Measurements from ENCODE around the gene NOP53. TPM values are rescaled to one million over a fixed set of nuclear protein-coding genes. Genes with fewer than 3 reads are reported as not detected.
A peak's percentile ranks its signal among the peaks of the same experiment; 100 is the strongest.

Gene NOP53
- total and polyA plus RNA-seq, 4 donors = 146 to 498 (median 193) TPM

DNA sequence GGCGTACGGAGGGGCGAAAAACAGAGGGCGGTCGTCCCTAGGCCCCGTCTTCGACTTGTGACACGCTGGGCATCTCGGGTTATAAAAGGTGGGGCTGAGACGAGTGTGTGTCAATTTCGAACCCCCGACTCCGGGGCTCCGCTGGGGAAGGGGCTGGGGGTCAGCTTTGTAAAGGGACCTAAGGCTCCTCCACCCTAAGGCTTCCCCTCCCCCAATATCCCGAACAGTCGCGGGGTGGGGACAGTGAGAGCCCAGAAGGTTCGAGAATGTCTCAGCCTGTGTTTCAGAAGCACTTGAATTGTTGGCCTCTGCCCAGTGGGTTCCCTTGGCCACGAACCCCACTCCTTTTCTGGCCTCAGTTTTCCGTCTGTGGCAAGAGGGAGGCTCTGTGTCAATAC is 33.6 kb downstream of the NOP53 start:
- WGBS, 2 donors = 1 to 2% methylated on average over 19 to 20 of the region's 20 CpGs
- Histone ChIP-seq H3K4me1 (ENCODE audit: control insufficient read depth in 5 of 5, insufficient read depth in 5 of 5, low read length in 5 of 5) (peaks cover 0 to 19% (median 5%) of the 10 kb centered on the region in 5 donors), H3K9ac (ENCODE audit: insufficient read depth in 1 of 2, low read length in 2 of 2) (peak overlapping the region in 1 of 2 donors; percentile 79), H3K27me3 (ENCODE audit: control insufficient read depth in 3 of 3, insufficient read depth in 3 of 3, low read length in 2 of 3) (no peaks in the 10 kb centered on the region), H3K9me3 (ENCODE audit: control insufficient read depth in 4 of 4, insufficient read depth in 3 of 4, low read length in 3 of 4) (no peaks in the 10 kb centered on the region), H3K4me3 (peak overlapping the region; percentile 64), H3K36me3 (ENCODE audit: control insufficient read depth in 4 of 4, insufficient read depth in 4 of 4, low read length in 4 of 4) (peaks cover 0 to 23% (median 5%) of the 10 kb centered on the region in 4 donors), H3K27ac (ENCODE audit: low read depth in 1 of 2, low read length in 1 of 2) (peak overlapping the region; percentile 97 to 98)
- TF ChIP-seq, protein P1, sequence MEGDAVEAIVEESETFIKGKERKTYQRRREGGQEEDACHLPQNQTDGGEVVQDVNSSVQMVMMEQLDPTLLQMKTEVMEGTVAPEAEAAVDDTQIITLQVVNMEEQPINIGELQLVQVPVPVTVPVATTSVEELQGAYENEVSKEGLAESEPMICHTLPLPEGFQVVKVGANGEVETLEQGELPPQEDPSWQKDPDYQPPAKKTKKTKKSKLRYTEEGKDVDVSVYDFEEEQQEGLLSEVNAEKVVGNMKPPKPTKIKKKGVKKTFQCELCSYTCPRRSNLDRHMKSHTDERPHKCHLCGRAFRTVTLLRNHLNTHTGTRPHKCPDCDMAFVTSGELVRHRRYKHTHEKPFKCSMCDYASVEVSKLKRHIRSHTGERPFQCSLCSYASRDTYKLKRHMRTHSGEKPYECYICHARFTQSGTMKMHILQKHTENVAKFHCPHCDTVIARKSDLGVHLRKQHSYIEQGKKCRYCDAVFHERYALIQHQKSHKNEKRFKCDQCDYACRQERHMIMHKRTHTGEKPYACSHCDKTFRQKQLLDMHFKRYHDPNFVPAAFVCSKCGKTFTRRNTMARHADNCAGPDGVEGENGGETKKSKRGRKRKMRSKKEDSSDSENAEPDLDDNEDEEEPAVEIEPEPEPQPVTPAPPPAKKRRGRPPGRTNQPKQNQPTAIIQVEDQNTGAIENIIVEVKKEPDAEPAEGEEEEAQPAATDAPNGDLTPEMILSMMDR (IDR thresholded peaks at IDR 0.05; ENCODE audit: control extremely low read depth, extremely low read depth) = no peak
- DNase-seq = peak in 1 of 3 donors; percentile 33
- ATAC-seq (ENCODE audit: insufficient read depth, low FRiP score) = peak; percentile 6

DNA sequence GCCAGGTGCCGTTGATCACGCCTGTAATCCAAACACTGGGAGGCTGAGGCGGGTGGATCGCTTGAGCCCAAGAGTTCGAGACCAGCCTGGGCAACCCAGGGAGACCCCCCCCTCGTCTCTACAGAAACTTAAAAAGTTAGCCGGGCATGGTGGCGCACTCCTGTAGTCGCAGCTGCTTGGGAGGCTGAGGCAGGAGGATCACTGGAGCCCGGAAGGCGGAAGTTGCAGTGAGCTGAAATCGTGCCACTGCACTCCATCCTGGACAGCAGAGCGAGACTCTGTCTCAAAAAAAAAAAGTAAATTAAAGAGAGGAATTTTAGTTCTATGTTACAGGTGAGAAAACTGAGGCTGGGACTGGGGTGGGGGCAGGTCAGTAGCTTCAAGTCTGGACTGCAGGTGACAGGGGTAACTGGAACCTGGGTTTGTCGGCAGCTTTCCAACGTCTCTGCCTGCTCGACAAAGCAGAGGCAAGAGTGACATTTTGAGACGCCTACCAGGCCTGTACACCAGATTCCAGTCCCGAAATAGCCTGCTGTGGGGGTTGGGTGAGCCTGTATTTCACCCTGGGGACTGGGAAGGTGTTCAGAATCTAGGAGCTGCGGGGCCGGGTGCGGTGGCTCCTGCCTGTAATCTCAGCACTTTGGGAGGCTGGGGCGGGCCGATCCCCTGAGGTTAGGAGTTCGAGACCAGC is 34.3 kb downstream of the NOP53 start:
- TF ChIP-seq, protein P1 (IDR thresholded peaks at IDR 0.05; ENCODE audit: control extremely low read depth, extremely low read depth) = no peak
- Histone ChIP-seq H3K4me1 (ENCODE audit: control insufficient read depth in 5 of 5, insufficient read depth in 5 of 5, low read length in 5 of 5) (peaks cover 0 to 19% (median 5%) of the 10 kb centered on the region in 5 donors), H3K27ac (ENCODE audit: low read depth in 1 of 2, low read length in 1 of 2) (peak overlapping the region; percentile 97 to 98), H3K36me3 (ENCODE audit: control insufficient read depth in 4 of 4, insufficient read depth in 4 of 4, low read length in 4 of 4) (peaks cover 0 to 30% (median 7%) of the 10 kb centered on the region in 4 donors), H3K27me3 (ENCODE audit: control insufficient read depth in 3 of 3, insufficient read depth in 3 of 3, low read length in 2 of 3) (no peaks in the 10 kb centered on the region), H3K4me3 (peak overlapping the region; percentile 64), H3K9ac (ENCODE audit: insufficient read depth in 1 of 2, low read length in 2 of 2) (no peak overlapping the region), H3K9me3 (ENCODE audit: control insufficient read depth in 4 of 4, insufficient read depth in 3 of 4, low read length in 3 of 4) (no peaks in the 10 kb centered on the region)
- WGBS, 2 donors = 51 to 76% methylated on average over 24 of the region's 24 CpGs
- DNase-seq = peak in 1 of 3 donors; percentile 51
- no peak for ATAC-seq (ENCODE audit: insufficient read depth, low FRiP score)

DNA sequence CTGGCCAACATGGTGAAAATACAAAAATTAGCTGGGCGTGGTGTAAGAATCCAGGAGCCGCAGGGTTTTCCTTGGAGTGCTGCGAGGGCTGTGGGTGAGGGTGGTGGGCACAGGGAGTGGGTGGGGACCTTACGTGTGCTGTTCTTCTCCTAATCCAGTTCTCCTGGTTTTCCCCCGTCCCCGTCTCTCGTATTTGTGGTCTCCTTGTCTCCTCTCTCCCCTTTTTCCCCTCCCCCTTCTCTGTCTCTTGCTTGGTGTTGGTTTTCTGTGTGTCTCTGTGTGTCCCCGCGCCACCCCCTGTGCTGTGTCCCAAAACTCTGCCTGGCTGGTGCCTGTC is 34.8 kb downstream of the NOP53 start:
- H3K27me3 ChIP-seq (ENCODE audit: control insufficient read depth in 3 of 3, insufficient read depth in 3 of 3, low read length in 2 of 3) = no peaks in the 10 kb centered on the region
- TF ChIP-seq, protein P1 (IDR thresholded peaks at IDR 0.05; ENCODE audit: control extremely low read depth, extremely low read depth) = no peak
- H3K27ac ChIP-seq (ENCODE audit: low read depth in 1 of 2, low read length in 1 of 2) = peak overlapping the region; percentile 97 to 98
- peaks cover 0 to 19% (median 5%) of the 10 kb centered on the region in 5 donors for H3K4me1 ChIP-seq (ENCODE audit: control insufficient read depth in 5 of 5, insufficient read depth in 5 of 5, low read length in 5 of 5)
- H3K4me3 ChIP-seq = peak overlapping the region; percentile 64
- H3K36me3 ChIP-seq (ENCODE audit: control insufficient read depth in 4 of 4, insufficient read depth in 4 of 4, low read length in 4 of 4) = peaks cover 0 to 32% (median 8%) of the 10 kb centered on the region in 4 donors
- no peak overlapping the region for H3K9ac ChIP-seq (ENCODE audit: insufficient read depth in 1 of 2, low read length in 2 of 2)
- no peak for DNase-seq
- H3K9me3 ChIP-seq (ENCODE audit: control insufficient read depth in 4 of 4, insufficient read depth in 3 of 4, low read length in 3 of 4) = no peaks in the 10 kb centered on the region
- ATAC-seq (ENCODE audit: insufficient read depth, low FRiP score) = no peak
- 69 to 86% methylated on average over 9 of the region's 9 CpGs for WGBS, 2 donors

Data from lung (tissue), 12 donors.